Neural cell (in vitro differentiated cells): ENCODE results near the gene SERPINA1. TPM values are rescaled to one million over a fixed set of nuclear protein-coding genes. Genes with fewer than 3 reads are reported as not detected.

Experiments used
- H2AFZ ChIP-seq: fragments of 200-600, 300-800 bp; sonication (generic), shearing (Covaris generic); 2 replicates; pipeline ENCODE4 v1.6.0; 2014; ENCODE audit warnings: low read depth, mild to moderate bottlenecking, antibody characterized with exemption, low read length, moderate library complexity
- H3F3A ChIP-seq: fragments of 200-600 bp; shearing (Covaris generic); 2 replicates; pipeline ENCODE4 v1.6.1; 2016; ENCODE audit warnings: mild to moderate bottlenecking, moderate library complexity, mixed read lengths, antibody characterized with exemption, low read length; ENCODE audit not compliant: insufficient read depth, poor library complexity, severe bottlenecking
- H3K27ac ChIP-seq: fragments of 200-600, 300-800 bp; sonication (generic), shearing (Covaris generic); 2 replicates; pipeline ENCODE4 v1.5.1; 2014; ENCODE audit warnings: mild to moderate bottlenecking, low read length, moderate library complexity
- H3K27me3 ChIP-seq: fragments of 300-800, 200-600 bp; sonication (generic), shearing (Covaris generic); 2 replicates; pipeline ENCODE4 v1.6.0; 2014; ENCODE audit warnings: mild to moderate bottlenecking, low read depth, low read length, moderate library complexity; ENCODE audit not compliant: insufficient read depth
- H3K36me3 ChIP-seq: fragments of 300-800, 200-600 bp; sonication (generic), shearing (Covaris generic); 2 replicates; pipeline ENCODE4 v1.5.1; 2014; ENCODE audit warnings: mild to moderate bottlenecking, antibody characterized with exemption, low read length, moderate library complexity; ENCODE audit not compliant: insufficient read depth
- H3K4me2 ChIP-seq: fragments of 300-800, 200-600 bp; sonication (generic), shearing (Covaris generic); 2 replicates; pipeline ENCODE4 v1.6.0; 2014; ENCODE audit warnings: mild to moderate bottlenecking, low read length
- H3K4me3 ChIP-seq: fragments of 300-800, 200-600 bp; sonication (generic), shearing (Covaris generic); 2 replicates; pipeline ENCODE4 v1.5.1; 2014; ENCODE audit warnings: mild to moderate bottlenecking, low read length, moderate library complexity
- H3K79me2 ChIP-seq: fragments of 200-600 bp; shearing (Covaris generic); replicated peaks from 2 replicates; pipeline ENCODE4 v1.6.0; 2014; ENCODE audit warnings: mild to moderate bottlenecking, low read length, moderate library complexity; ENCODE audit not compliant: insufficient read depth
- H3K9ac ChIP-seq: fragments of 300-800, 200-600 bp; sonication (generic), shearing (Covaris generic); 2 replicates; pipeline ENCODE4 v1.6.1; 2016; ENCODE audit warnings: mild to moderate bottlenecking, low read length, mixed read lengths
- H3K9me2 ChIP-seq: fragments of 200-600 bp; shearing (Covaris generic); 2 replicates; pipeline ENCODE4 v1.6.1; 2016; ENCODE audit warnings: mild to moderate bottlenecking, low read length, mixed read lengths; ENCODE audit not compliant: insufficient read depth
- H3K9me3 ChIP-seq: fragments of 200-600, 300-800 bp; sonication (generic), shearing (Covaris generic); 2 replicates; pipeline ENCODE4 v1.6.1; 2016; ENCODE audit warnings: mild to moderate bottlenecking, mixed run types, low read length, moderate library complexity, mixed read lengths
- H4K20me1 ChIP-seq: fragments of 200-600 bp; shearing (Covaris generic); 2 replicates; pipeline ENCODE4 v1.6.1; 2016; ENCODE audit warnings: mild to moderate bottlenecking, mixed run types; ENCODE audit not compliant: insufficient read depth
- CTCF ChIP-seq: fragments of 450-650 bp; IDR thresholded peaks from 2 replicates; pipeline ENCODE4 v1.5.1; 2014; ENCODE audit warnings: antibody characterized with exemption, mild to moderate bottlenecking, moderate library complexity; ENCODE audit not compliant: poor library complexity, severe bottlenecking
- EP300 ChIP-seq: fragments of 450-650 bp; conservative IDR thresholded peaks from 2 replicates; pipeline ENCODE4 v1.6.1; 2014; ENCODE audit warnings: antibody characterized with exemption, mild to moderate bottlenecking, moderate library complexity; ENCODE audit not compliant: poor library complexity, severe bottlenecking
- EZH2 ChIP-seq: fragments of 200-600, 300-800 bp; shearing (Covaris generic), sonication (generic); IDR thresholded peaks from 2 replicates; pipeline ENCODE4 v1.6.1; 2014; ENCODE audit warnings: antibody characterized with exemption, low read length, borderline replicate concordance, mild to moderate bottlenecking; ENCODE audit not compliant: insufficient read depth, poor library complexity, severe bottlenecking
- MXI1 ChIP-seq: fragments of 450-650 bp; conservative IDR thresholded peaks from 2 replicates; pipeline ENCODE4 v1.6.1; 2014; ENCODE audit warnings: antibody characterized with exemption, mild to moderate bottlenecking; ENCODE audit not compliant: poor library complexity, severe bottlenecking
- POLR2AphosphoS5 ChIP-seq: IDR thresholded peaks from 2 replicates; pipeline ENCODE4 v1.6.1; 2012
- RAD21 ChIP-seq: fragments of 450-650 bp; conservative IDR thresholded peaks from 2 replicates; pipeline ENCODE4 v1.6.1; 2014; ENCODE audit warnings: antibody characterized with exemption, mild to moderate bottlenecking, moderate library complexity
- REST ChIP-seq: IDR thresholded peaks from 2 replicates; pipeline ENCODE4 v1.6.1; 2012; ENCODE audit warnings: borderline replicate concordance
- SMC3 ChIP-seq: fragments of 450-650 bp; conservative IDR thresholded peaks from 2 replicates; pipeline ENCODE4 v1.6.1; 2014; ENCODE audit warnings: antibody characterized with exemption, mild to moderate bottlenecking, moderate library complexity; ENCODE audit not compliant: poor library complexity
- TAF1 ChIP-seq: IDR thresholded peaks from 2 replicates; pipeline ENCODE4 v1.6.1; 2012; ENCODE audit warnings: low read depth
- polyA plus RNA-seq: library from polyadenylated mRNA; depleted of rRNA; stranded (reverse); fragments of >200 nt; gene quantifications from 2 replicates; pipeline ENCODE4 v1.2.3, GENCODE V29; 2014

SERPINA1 gene
- polyA plus RNA-seq, 1 donor from 2014 or later: not detected

- Histone ChIP-seq H3K9me2 (no peaks in the 10 kb centered on the region), H3K4me3 (no peak overlapping the region), H2AFZ (no peak overlapping the region), H3K4me2 (no peak overlapping the region), H3F3A (no peaks in the 10 kb centered on the region), H4K20me1 (no peaks in the 10 kb centered on the region), H3K27ac (no peak overlapping the region), H3K79me2 (no peaks in the 10 kb centered on the region), H3K36me3 (no peaks in the 10 kb centered on the region), H3K9ac (no peak overlapping the region), H3K27me3 (no peaks in the 10 kb centered on the region), H3K9me3 (no peaks in the 10 kb centered on the region)
- TF ChIP-seq REST (no peak), EP300 (no peak), SMC3 (no peak), CTCF (no peak), RAD21 (no peak), MXI1 (no peak), POLR2AphosphoS5 (no peak), TAF1 (no peak), EZH2 (no peak)
These were observed 7.6 kb upstream of the SERPINA1 start for GRCh38 chr14:94395888-94396574.

GRCh38 chr14:94395282-94395887 is 7.0 kb upstream of the SERPINA1 start:
- no peak overlapping the region for H3K9ac ChIP-seq
- no peak overlapping the region for H3K27ac ChIP-seq
- H3K4me2 ChIP-seq: no peak overlapping the region
- no peaks in the 10 kb centered on the region for H4K20me1 ChIP-seq
- H3K36me3 ChIP-seq: no peaks in the 10 kb centered on the region
- H3F3A ChIP-seq: no peaks in the 10 kb centered on the region
- no peaks in the 10 kb centered on the region for H3K9me2 ChIP-seq
- TF ChIP-seq MXI1 (no peak), EZH2 (no peak), CTCF (no peak)
- no peaks in the 10 kb centered on the region for H3K27me3 ChIP-seq
- no peak overlapping the region for H2AFZ ChIP-seq
- no peak overlapping the region for H3K4me3 ChIP-seq
- no peaks in the 10 kb centered on the region for H3K9me3 ChIP-seq
- H3K79me2 ChIP-seq: no peaks in the 10 kb centered on the region
